GM12875 (cell line): ENCODE results near the gene MCM8.

Experiments
- H3K4me3 ChIP-seq: one replicate; pipeline ENCODE4 v1.5.1; 2011; ENCODE audit warnings: low read depth, low read length, control low read depth
- TF ChIP-seq, protein P1 (sequence below): IDR thresholded peaks from 2 replicates; pipeline ENCODE4 v1.5.1; 2011; ENCODE audit warnings: low read depth, mild to moderate bottlenecking, control low read depth, inconsistent platforms, low read length, moderate library complexity, borderline replicate concordance; ENCODE audit not compliant: insufficient read depth

Gene MCM8

GRCh38 chr20:6007529-6008103 is 57.2 kb downstream of the MCM8 start:
- no peak overlapping the region for H3K4me3 ChIP-seq
- TF ChIP-seq, protein P1, sequence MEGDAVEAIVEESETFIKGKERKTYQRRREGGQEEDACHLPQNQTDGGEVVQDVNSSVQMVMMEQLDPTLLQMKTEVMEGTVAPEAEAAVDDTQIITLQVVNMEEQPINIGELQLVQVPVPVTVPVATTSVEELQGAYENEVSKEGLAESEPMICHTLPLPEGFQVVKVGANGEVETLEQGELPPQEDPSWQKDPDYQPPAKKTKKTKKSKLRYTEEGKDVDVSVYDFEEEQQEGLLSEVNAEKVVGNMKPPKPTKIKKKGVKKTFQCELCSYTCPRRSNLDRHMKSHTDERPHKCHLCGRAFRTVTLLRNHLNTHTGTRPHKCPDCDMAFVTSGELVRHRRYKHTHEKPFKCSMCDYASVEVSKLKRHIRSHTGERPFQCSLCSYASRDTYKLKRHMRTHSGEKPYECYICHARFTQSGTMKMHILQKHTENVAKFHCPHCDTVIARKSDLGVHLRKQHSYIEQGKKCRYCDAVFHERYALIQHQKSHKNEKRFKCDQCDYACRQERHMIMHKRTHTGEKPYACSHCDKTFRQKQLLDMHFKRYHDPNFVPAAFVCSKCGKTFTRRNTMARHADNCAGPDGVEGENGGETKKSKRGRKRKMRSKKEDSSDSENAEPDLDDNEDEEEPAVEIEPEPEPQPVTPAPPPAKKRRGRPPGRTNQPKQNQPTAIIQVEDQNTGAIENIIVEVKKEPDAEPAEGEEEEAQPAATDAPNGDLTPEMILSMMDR, result no peak

DNA sequence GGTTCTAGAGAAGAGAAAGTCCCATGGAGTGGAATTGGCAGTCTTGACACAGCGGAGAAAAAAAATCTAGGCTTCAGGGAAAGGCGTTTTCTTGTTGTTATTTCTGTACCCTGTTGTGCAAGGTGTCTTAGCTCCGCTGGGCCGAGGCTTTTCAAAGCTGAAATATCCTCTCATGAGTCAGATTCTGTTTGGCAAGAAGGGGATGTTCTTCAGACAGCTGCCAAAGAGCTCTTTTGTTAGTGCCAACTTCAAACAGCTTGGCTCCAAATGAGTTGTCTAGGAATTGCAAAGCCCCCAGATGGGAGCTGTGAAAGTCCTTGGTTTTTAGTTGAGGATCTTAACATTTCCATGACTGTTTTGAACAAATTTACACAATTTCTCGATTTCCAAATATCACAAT is 57.8 kb downstream of the MCM8 start:
- TF ChIP-seq, protein P1, result no peak
- H3K4me3 ChIP-seq, result no peak overlapping the region

GRCh38 chr20:6012179-6012578 is 61.7 kb downstream of the MCM8 start:
- H3K4me3 ChIP-seq, result no peak overlapping the region
- TF ChIP-seq, protein P1, result no peak

DNA sequence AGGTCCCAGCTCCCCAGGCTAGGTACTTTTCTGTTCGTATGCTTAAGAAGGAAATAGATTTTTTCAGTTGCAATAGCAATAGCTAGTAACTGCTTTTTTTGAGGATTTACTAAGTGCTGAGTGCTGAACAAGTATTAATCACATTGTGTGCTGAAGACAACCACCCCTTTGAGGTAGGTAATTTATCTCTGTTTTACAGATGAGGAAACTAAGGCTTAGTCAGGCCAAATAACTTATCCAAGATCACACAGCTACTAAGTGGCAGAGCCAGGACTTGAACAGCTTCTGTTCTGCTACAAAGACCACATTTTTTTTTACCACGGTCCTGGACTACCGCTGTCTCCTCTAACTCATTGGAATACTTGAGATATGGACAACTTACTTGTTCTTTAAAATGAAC is 63.6 kb downstream of the MCM8 start:
- TF ChIP-seq, protein P1, result no peak
- H3K4me3 ChIP-seq, result no peak overlapping the region

GRCh38 chr20:6014957-6015356 is 64.5 kb downstream of the MCM8 start:
- TF ChIP-seq, protein P1, result no peak
- H3K4me3 ChIP-seq, result no peak overlapping the region

- no peak overlapping the region for H3K4me3 ChIP-seq
- TF ChIP-seq, protein P1, result no peak
Measured at GRCh38 chr20:6017467-6017866, 67.0 kb downstream of the MCM8 start.

- H3K4me3 ChIP-seq, result no peak overlapping the region
- TF ChIP-seq, protein P1, result no peak
Measured at GRCh38 chr20:6017880-6018279, 67.4 kb downstream of the MCM8 start.
